IMR-90 (cell line): ENCODE results near the gene ZNF879. TPM values are rescaled to one million over a fixed set of nuclear protein-coding genes. Genes with fewer than 3 reads are reported as not detected.

Experiments used
- ATAC-seq: fragments of 200-7000 bp; cut with Tn5 transposase; 2 replicates; pipeline ENCODE4 v1.9.1; 2020; ENCODE audit warnings: low read depth, mild to moderate bottlenecking, moderate library complexity
- BruUV-seq: library from RNA; stranded (reverse); fragments of 400-500 nt; replicated peaks from 2 replicates; lab custom pipeline; 2021; lab: Mats Ljungman, UMichigan
- CTCF ChIA-PET: fragments of 300-600 bp; formaldehyde crosslinking; extraction: SDS; loops from one replicate; lab custom pipeline; 2021; ENCODE audit warnings: antibody characterized with exemption; lab: Yijun Ruan, JAX
- POLR2A ChIA-PET: fragments of 300-600 bp; sonication (Branson Sonifier 250); formaldehyde crosslinking; loops from one replicate; lab custom pipeline; 2022; ENCODE audit warnings: antibody characterized with exemption; ENCODE audit not compliant: unreplicated experiment; lab: Charles Lee
- DNase-seq: peaks from one replicate; pipeline ENCODE4 v3.0.0; 2013
- H2AFZ ChIP-seq: replicated peaks from 2 replicates; pipeline ENCODE3; 2013; ENCODE audit warnings: low read length, mild to moderate bottlenecking; ENCODE audit not compliant: poor library complexity
- H2AK5ac ChIP-seq: 2 replicates; pipeline ENCODE4 v1.6.1; 2013; ENCODE audit warnings: low read depth, low read length, inconsistent platforms
- H2AK9ac ChIP-seq: replicated peaks from 2 replicates; pipeline ENCODE3; 2013; ENCODE audit warnings: mild to moderate bottlenecking, low read depth, low read length, moderate library complexity; ENCODE audit not compliant: poor library complexity
- H2BK120ac ChIP-seq: 2 replicates; pipeline ENCODE4 v1.6.1; 2013; ENCODE audit warnings: low read depth, low read length, inconsistent platforms
- H2BK15ac ChIP-seq: 3 replicates; pipeline ENCODE4 v1.6.1; 2013; ENCODE audit warnings: low read depth, low read length, inconsistent platforms
- H2BK20ac ChIP-seq: 2 replicates; pipeline ENCODE4 v1.6.1; 2013; ENCODE audit warnings: low read depth, mild to moderate bottlenecking, inconsistent platforms, low read length, moderate library complexity
- H2BK5ac ChIP-seq: 2 replicates; pipeline ENCODE4 v1.6.1; 2013; ENCODE audit warnings: mild to moderate bottlenecking, low read depth, low read length, inconsistent platforms; ENCODE audit not compliant: poor library complexity, severe bottlenecking
- H3K14ac ChIP-seq: replicated peaks from 2 replicates; pipeline ENCODE4 v1.6.1; 2013; ENCODE audit warnings: low read depth, low read length, inconsistent platforms
- H3K18ac ChIP-seq: 2 replicates; pipeline ENCODE4 v1.6.1; 2013; ENCODE audit warnings: low read depth, low read length, control low read depth
- H3K23ac ChIP-seq: 2 replicates; pipeline ENCODE4 v1.6.1; 2013; ENCODE audit warnings: low read depth, low read length, inconsistent platforms
- H3K27ac ChIP-seq: 2 replicates; pipeline ENCODE4 v1.5.1; 2013; ENCODE audit warnings: mild to moderate bottlenecking, control low read depth, low read length; ENCODE audit not compliant: insufficient read depth
- H3K27me3 ChIP-seq: 2 replicates; pipeline ENCODE4 v1.6.1; 2013; ENCODE audit warnings: low read length; ENCODE audit not compliant: control insufficient read depth, insufficient read depth
- H3K36me3 ChIP-seq: 2 replicates; pipeline ENCODE4 v1.6.1; 2013; ENCODE audit warnings: low read length, mixed read lengths; ENCODE audit not compliant: control insufficient read depth, insufficient read depth
- H3K4ac ChIP-seq: 2 replicates; pipeline ENCODE4 v1.6.1; 2013; ENCODE audit warnings: low read depth, low read length, inconsistent platforms
- H3K4me1 ChIP-seq: 2 replicates; pipeline ENCODE4 v1.6.1; 2013; ENCODE audit warnings: low read length, mixed read lengths; ENCODE audit not compliant: control insufficient read depth, insufficient read depth
- H3K4me2 ChIP-seq: 2 replicates; pipeline ENCODE4 v1.6.1; 2013; ENCODE audit warnings: low read depth, mild to moderate bottlenecking, control low read depth, low read length, moderate library complexity
- H3K4me3 ChIP-seq: 2 replicates; pipeline ENCODE4 v1.5.1; 2013; ENCODE audit warnings: low read depth, mild to moderate bottlenecking, control low read depth, low read length, moderate library complexity; ENCODE audit not compliant: insufficient read depth
- H3K56ac ChIP-seq: 2 replicates; pipeline ENCODE4 v1.6.1; 2013; ENCODE audit warnings: low read length, inconsistent platforms; ENCODE audit not compliant: insufficient read depth; ENCODE audit errors: extremely low read depth
- H3K79me1 ChIP-seq, 2 experiments: 2 replicates each; pipeline ENCODE4 v1.6.1; 2013; ENCODE audit warnings: low read length in 2 of 2, inconsistent platforms in 1 of 2, low read depth in 1 of 2
- H3K9ac ChIP-seq: 2 replicates; pipeline ENCODE4 v1.6.1; 2013; ENCODE audit warnings: low read depth, low read length, control low read depth
- H3K9me1 ChIP-seq: 2 replicates; pipeline ENCODE4 v1.6.1; 2013; ENCODE audit warnings: low read length, inconsistent platforms; ENCODE audit not compliant: insufficient read depth
- H3K9me3 ChIP-seq: 2 replicates; pipeline ENCODE4 v1.6.1; 2013; ENCODE audit warnings: low read length; ENCODE audit not compliant: control insufficient read depth, insufficient read depth
- H4K20me1 ChIP-seq: 2 replicates; pipeline ENCODE4 v1.6.1; 2013; ENCODE audit warnings: low read length, inconsistent platforms; ENCODE audit not compliant: insufficient read depth
- H4K5ac ChIP-seq: 2 replicates; pipeline ENCODE4 v1.6.1; 2013; ENCODE audit warnings: mild to moderate bottlenecking, low read depth, low read length, control low read depth
- H4K8ac ChIP-seq, 2 experiments: 2 replicates each; pipeline ENCODE4 v1.6.1; 2013; ENCODE audit warnings: low read depth in 2 of 2, low read length in 2 of 2, control low read depth in 1 of 2, inconsistent platforms in 1 of 2
- H4K91ac ChIP-seq: 2 replicates; pipeline ENCODE4 v1.6.1; 2013; ENCODE audit warnings: low read depth, low read length, inconsistent platforms; ENCODE audit not compliant: insufficient read depth
- POLR2A ChIP-seq: IDR thresholded peaks from 2 replicates; pipeline ENCODE4 v1.6.1; 2012; ENCODE audit warnings: mild to moderate bottlenecking, low read depth, low read length
- RCOR1 ChIP-seq: IDR thresholded peaks from 2 replicates; pipeline ENCODE4 v1.6.1; 2012; ENCODE audit warnings: mild to moderate bottlenecking, low read length, improper control_type of control experiment; ENCODE audit not compliant: insufficient replicate concordance
- WGBS, 2 experiments: methylation state at CpG; one replicate each; pipeline versions ENCODE4 v1.1.5 to v1.1.7; 2013; ENCODE audit warnings: missing lambda C conversion rate in 2 of 2; ENCODE audit not compliant: insufficient read length in 1 of 2; ENCODE audit errors: extremely low coverage in 2 of 2; 5-methylcytosine and 5-hydroxymethylcytosine counted together
- dilution Hi-C: fragments of 300-500 bp; cut with HindIII; formaldehyde crosslinking; loops from one replicate; pipeline ENCODE4 v1.14.3; 2018; ENCODE audit warnings: low sequenced_read_pairs; ENCODE audit not compliant: unreplicated experiment
- in situ Hi-C: fragments of 300-500 bp; cut with MboI; formaldehyde crosslinking; loops from 3 replicates; pipeline ENCODE4 v1.14.3; 2019; ENCODE audit warnings: low sequenced_read_pairs, inconsistent platforms, mixed read lengths
- intact Hi-C: fragments of 100-400 bp; cut with micrococcal nuclease; formaldehyde crosslinking; loops from 2 replicates; pipeline ENCODE4 v1.10.0; 2022
- polyA plus RNA-seq, 3 experiments: library from polyadenylated mRNA; depleted of rRNA; stranded (reverse); fragments of >200 nt; gene quantifications; 2 replicates each; pipeline ENCODE4 v1.2.3, GENCODE V29; 2012; ENCODE audit warnings: low replicate concordance in 1 of 3
- total RNA-seq: library from RNA; depleted of rRNA; stranded (reverse); fragments of >200 nt; gene quantifications from 2 replicates; pipeline ENCODE4 v1.2.3, GENCODE V29; 2012

ZNF879 gene
- total and polyA plus RNA-seq, 2 of the 4 experiments (the other 2 are of a cell fraction): 1.4 to 3.4 TPM

GRCh38 chr5:178990491-178990890 is 33.1 kb upstream of the ZNF879 start:
- no peak for TF ChIP-seq POLR2A
- no peak for TF ChIP-seq RCOR1
- ChIA-PET POLR2A (no interaction called here), CTCF (no interaction called here)
- Histone ChIP-seq H3K9me1 (no peaks in the 10 kb centered on the region), H3K4me3 (no peak overlapping the region), H4K91ac (no peak overlapping the region), H3K14ac (no peak overlapping the region), H2BK20ac (no peak overlapping the region), H3K9ac (no peak overlapping the region), H2BK5ac (no peak overlapping the region), H2BK120ac (no peak overlapping the region), H4K8ac (no peak overlapping the region), H3K36me3 (no peaks in the 10 kb centered on the region), H3K27ac (no peak overlapping the region), H3K18ac (no peak overlapping the region), H3K4me1 (no peaks in the 10 kb centered on the region), H4K20me1 (no peaks in the 10 kb centered on the region), H2BK15ac (no peak overlapping the region), H3K56ac (no peak overlapping the region), H2AFZ (no peak overlapping the region), H3K4me2 (no peak overlapping the region), H3K79me1 (no peaks in the 10 kb centered on the region), H4K5ac (no peak overlapping the region), H3K9me3 (peaks cover 66% of the 10 kb centered on the region), H2AK5ac (no peak overlapping the region), H3K23ac (no peak overlapping the region), H3K4ac (no peak overlapping the region), H2AK9ac (no peak overlapping the region), H3K27me3 (peaks cover 2% of the 10 kb centered on the region; the same call in 1 of the 2 replicates)
- ATAC-seq (no peak), DNase-seq (no peak)
- intact Hi-C loops (no loop called here), dilution Hi-C loops (no loop called here), in situ Hi-C loops (no loop called here)
- no TSS peak for BruUV-seq
- 50% methylated on average over 2 of the region's 12 CpGs; no CpG with 5 or more reads in 1 of the 2 experiments for WGBS, 2 experiments
